GM19193 (cell line): ENCODE results near the gene CADM4.
A peak's percentile ranks its signal among the peaks of the same experiment; 100 is the strongest.

Source experiments
- POLR2A ChIP-seq: IDR thresholded peaks from 4 replicates; pipeline ENCODE4 v1.6.1; 2011; ENCODE audit not compliant: insufficient read depth, insufficient read length; ENCODE audit errors: extremely low read depth

The CADM4 gene

GRCh38 chr19:43624933-43625332, 14.7 kb downstream of the CADM4 start:
- TF ChIP-seq POLR2A: no peak

DNA sequence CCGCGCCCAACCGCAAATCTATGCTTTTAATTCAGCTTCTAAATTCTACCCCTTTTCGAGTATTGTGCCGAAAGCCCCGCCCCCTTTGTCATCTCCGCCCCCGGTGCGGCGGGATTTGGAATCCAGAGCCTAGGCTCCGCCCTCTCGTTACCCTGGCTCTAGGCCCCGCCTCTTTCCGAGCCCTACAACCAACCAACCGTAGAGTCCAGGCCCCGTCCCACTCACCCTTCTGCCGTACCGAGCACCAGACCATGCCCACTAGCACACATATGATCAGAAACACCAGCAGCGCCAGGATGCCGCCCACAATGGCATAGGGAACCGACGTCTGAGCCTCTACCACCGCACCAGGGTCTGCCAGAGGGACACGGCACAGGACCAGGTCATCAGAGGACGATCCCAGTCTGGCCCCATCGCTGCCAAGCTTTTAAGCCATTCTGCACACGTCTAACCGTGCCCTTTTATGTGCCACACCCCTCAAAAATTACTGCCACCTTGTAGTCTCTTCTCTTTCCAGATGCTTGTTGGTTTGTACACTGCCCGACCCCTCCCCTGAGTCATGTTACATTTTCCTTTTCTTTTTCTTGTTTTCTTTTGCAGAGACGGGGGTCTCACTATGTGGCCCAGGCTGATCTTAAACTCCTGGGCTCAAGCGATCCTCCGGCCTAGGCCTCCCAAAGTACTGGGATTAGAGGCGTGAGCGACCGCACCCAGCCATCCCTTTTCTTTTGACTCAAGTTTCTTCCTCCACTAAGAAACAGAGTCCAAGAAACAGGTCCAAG, 15.6 kb downstream of the CADM4 start:
- TF ChIP-seq POLR2A: no peak

GRCh38 chr19:43622956-43623355, 16.7 kb downstream of the CADM4 start:
- no peak for TF ChIP-seq POLR2A

GRCh38 chr19:43622070-43622469, 17.6 kb downstream of the CADM4 start:
- no peak for TF ChIP-seq POLR2A

DNA sequence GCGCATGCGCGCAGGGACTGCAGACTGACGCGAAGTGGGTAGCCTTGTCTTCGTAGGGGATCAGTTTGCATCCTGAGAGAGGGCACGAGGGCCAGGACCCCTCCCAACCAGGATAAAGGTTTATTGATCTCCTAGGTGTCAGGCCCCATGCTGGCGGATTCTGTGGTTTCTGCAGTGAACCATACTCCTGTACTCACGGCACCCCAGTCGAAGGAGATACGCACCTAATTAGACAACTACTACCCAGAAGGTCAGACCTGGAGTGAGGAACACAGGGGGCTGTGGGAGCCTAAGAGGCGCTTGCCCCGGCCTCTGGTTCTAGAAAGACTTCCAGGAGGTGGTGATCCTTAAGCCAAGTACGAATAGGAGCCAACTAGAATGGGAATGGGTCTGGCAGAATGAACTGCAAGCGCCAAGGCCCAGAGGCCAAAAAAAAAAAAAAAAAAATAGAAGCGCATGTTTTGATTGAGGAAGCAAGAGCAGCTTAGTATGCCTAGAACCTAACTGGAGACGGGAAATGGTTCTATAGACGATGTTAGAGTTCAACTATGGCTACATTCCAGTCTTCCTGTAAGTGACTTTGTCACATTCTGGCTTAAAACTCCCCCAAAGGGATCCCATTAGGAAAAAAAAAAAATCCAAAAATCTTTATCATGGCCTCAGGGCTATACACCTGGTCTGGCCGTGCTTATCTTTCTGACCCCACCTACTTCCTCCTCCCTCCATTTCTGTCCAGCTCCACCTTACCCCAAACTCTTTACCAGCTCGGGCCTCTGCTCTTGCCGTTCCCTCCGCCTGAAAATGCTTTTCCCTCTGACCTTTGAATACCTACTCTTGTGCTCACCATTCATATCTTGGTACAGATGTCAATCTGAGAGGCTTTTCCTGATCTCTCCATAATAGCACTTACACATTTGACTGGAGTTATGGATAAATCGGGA, 19.3 kb downstream of the CADM4 start:
- TF ChIP-seq POLR2A: no peak

- TF ChIP-seq POLR2A: peak; percentile 84
These were observed 20.2 kb downstream of the CADM4 start, which contains the start of gene ZNF428 for GRCh38 chr19:43619262-43620060. Gene ZNF428, minus strand, starts transcription at chr19:43619629. Its CDS starts 5,325 bp downstream, at chr19:43614304.

- no peak for TF ChIP-seq POLR2A
These were observed 20.8 kb downstream of the CADM4 start for GRCh38 chr19:43618921-43619261.

DNA sequence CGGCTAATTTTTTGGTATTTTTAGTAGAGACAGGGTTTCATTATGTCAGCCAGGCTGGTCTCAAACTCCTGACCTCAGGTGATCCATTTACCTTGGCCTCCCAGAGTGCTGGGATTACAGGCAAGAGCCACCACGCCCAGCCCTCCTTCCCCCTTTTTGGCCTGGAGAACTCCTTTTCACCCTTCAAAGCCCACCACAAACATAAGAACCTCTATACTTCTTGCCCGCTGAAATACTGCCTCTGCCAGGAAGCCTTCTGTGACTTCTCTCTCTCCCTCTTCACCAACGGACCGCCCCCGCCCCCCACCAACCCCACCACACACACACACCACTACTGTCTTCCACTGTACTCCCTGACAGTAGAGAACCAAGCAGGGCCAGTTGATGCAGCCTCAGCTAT, 22.7 kb downstream of the CADM4 start:
- no peak for TF ChIP-seq POLR2A

- no peak for TF ChIP-seq POLR2A
These were observed 23.3 kb downstream of the CADM4 start for GRCh38 chr19:43616306-43616705.

GRCh38 chr19:43612374-43612773, 27.3 kb downstream of the CADM4 start:
- no peak for TF ChIP-seq POLR2A

DNA sequence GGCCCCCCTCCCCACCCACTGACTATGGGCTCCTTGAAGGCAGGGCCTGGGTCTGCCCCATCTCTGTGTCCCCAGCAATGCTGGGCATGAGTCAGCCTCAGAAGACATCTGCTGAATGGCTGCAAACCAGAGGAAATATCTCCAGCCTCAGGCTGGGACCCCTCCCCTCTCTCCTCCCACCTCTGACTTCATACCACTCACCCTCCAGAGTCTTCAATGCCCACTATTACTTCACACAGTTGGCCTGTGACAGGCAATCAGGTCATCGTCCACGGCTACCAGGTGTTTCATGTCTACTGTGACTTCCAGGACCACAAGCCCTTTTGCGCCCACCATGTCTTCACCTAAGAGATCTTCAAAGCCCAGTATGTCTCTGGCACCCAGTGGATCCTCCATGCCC, 27.9 kb downstream of the CADM4 start, which contains the start of gene SRRM5:
SRRM5 (plus strand) TSS at position 301 of the 400 bp plus-strand sequence; CDS start at position 335, 34 bp downstream.
- no peak for TF ChIP-seq POLR2A

- TF ChIP-seq POLR2A: no peak
These were observed 29.2 kb downstream of the CADM4 start for GRCh38 chr19:43610493-43610892.

DNA sequence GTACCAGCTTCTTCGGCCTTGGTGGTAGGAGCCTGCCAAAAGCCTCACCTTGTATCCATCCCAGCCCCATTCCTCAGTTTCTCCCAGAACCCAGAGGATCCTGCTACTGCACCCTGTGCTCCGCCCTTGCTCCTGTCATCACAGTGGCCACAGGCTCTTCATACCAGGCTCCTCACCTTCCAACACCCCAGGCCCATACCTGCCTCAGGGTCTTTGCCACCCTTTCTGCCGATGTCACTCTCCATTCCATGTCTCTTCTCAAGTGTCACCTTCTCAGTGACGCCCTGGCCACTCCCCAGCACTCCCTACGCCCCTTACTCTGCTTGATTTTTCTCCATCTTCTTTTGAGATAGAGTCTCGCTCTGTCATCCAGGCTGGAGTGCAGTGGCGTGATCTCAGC, 29.8 kb downstream of the CADM4 start:
- TF ChIP-seq POLR2A: no peak

DNA sequence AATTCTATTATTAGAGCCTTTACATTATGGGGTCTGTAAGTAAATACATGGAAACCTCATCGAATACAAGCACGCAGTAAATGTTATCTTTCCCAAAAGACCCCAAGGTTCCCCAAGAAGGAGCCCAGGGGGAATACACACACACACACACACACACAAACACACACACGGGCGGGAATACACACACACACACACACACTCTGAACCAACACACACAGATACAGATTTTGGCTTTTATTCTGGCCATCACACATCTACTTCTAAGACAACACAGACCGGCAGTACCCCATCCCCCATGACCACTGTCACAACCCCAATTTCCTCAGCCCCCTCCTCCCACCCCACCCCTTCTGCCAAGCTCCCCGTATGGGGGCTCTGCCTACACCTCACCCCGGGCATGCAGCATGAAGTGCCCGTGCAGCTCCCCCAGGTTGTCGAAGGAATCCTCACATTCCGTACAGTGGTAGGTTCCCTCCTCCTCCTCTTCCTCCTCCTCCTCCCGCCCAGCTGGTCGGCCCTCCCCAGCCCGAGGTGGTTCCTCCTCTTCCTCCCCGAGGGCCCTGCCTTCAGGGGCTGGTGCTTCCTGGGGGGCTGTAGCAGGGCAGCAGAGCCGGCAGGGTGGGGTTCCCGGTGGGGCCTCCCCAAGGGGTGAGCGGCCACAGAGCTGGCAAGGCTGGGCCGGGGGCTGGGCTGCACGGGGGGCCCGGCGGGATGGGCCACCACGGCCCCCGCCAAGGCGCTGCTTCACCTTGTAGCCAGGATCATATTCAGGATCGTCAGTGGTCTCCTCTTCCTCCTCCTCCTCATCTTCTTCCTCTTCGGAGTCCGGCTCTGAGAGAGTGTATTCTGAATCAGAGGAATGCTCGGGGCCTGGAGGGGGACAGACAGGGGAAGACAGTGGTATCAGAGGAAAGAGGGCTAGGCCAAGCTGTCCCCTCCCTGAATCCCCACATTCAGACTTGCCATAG, 32.1 kb downstream of the CADM4 start:
- TF ChIP-seq POLR2A: no peak
